GM23338 (cell line): ENCODE measurements around the gene ZNF644. TPM values are rescaled to one million over a fixed set of nuclear protein-coding genes. Genes with fewer than 3 reads are reported as not detected.

Source experiments
- ATAC-seq: fragments of 200-7000 bp; cut with Tn5 transposase; 3 replicates; pipeline ENCODE4 v1.9.1; 2020
- DNase-seq: peaks from one replicate; pipeline ENCODE4 v3.0.0-alpha.2; 2015; ENCODE audit warnings: low spot score
- H2AFZ ChIP-seq: fragments of 200-600 bp; sonication (generic); 2 replicates; pipeline ENCODE4 v1.8.0; 2016; ENCODE audit warnings: antibody characterized with exemption, mild to moderate bottlenecking, moderate library complexity
- H3F3A ChIP-seq: fragments of 200-600 bp; sonication (generic); replicated peaks from 2 replicates; pipeline ENCODE4 v1.8.0; 2017; ENCODE audit warnings: antibody characterized with exemption, mixed run types, low read depth
- H3K27ac ChIP-seq: fragments of 200-600 bp; sonication (generic); 2 replicates; pipeline ENCODE4 v1.6.1; 2016; ENCODE audit warnings: low read depth
- H3K27me3 ChIP-seq: fragments of 200-600 bp; sonication (generic); 2 replicates; pipeline ENCODE4 v1.8.0; 2016; ENCODE audit warnings: mild to moderate bottlenecking, mixed run types, moderate library complexity; ENCODE audit not compliant: insufficient read depth
- H3K36me3 ChIP-seq: fragments of 200-600 bp; sonication (generic); 2 replicates; pipeline ENCODE4 v1.8.0; 2016; ENCODE audit warnings: mild to moderate bottlenecking; ENCODE audit not compliant: insufficient read depth
- H3K4me1 ChIP-seq: fragments of 200-600 bp; sonication (generic); 2 replicates; pipeline ENCODE4 v1.8.0; 2016; ENCODE audit warnings: mild to moderate bottlenecking, moderate library complexity; ENCODE audit not compliant: insufficient read depth
- H3K4me2 ChIP-seq: fragments of 200-600 bp; sonication (generic); 2 replicates; pipeline ENCODE4 v1.7.1; 2017; ENCODE audit warnings: mixed run types
- H3K4me3 ChIP-seq: fragments of 200-600 bp; sonication (generic); 2 replicates; pipeline ENCODE4 v1.6.1; 2016; ENCODE audit warnings: mixed run types
- H3K79me2 ChIP-seq: fragments of 200-600 bp; sonication (generic); replicated peaks from 2 replicates; pipeline ENCODE4 v1.8.0; 2017; ENCODE audit warnings: mild to moderate bottlenecking; ENCODE audit not compliant: insufficient read depth
- H3K9me2 ChIP-seq: fragments of 200-600 bp; sonication (generic); 2 replicates; pipeline ENCODE4 v1.8.0; 2017; ENCODE audit not compliant: insufficient read depth
- H4K20me1 ChIP-seq: fragments of 200-600 bp; sonication (generic); replicated peaks from 2 replicates; pipeline ENCODE4 v1.8.0; 2017; ENCODE audit warnings: mild to moderate bottlenecking; ENCODE audit not compliant: insufficient read depth
- H3K27ac Mint-ChIP-seq: 2 replicates; pipeline ENCODE4 v1.8.0; 2020; ENCODE audit warnings: inconsistent platforms, mild to moderate bottlenecking, moderate library complexity, mixed read lengths
- H3K27me3 Mint-ChIP-seq: 3 replicates; pipeline ENCODE4 v1.8.0; 2022; ENCODE audit warnings: low read depth, mild to moderate bottlenecking, moderate library complexity, mixed read lengths, inconsistent platforms; ENCODE audit not compliant: insufficient read depth, poor library complexity
- H3K36me3 Mint-ChIP-seq: 3 replicates; pipeline ENCODE4 v1.8.0; 2021; ENCODE audit warnings: low read depth, mild to moderate bottlenecking, inconsistent platforms, moderate library complexity, mixed read lengths
- H3K4me1 Mint-ChIP-seq: 3 replicates; pipeline ENCODE4 v1.8.0; 2020; ENCODE audit warnings: mild to moderate bottlenecking, inconsistent platforms, mixed read lengths
- H3K4me3 Mint-ChIP-seq: 3 replicates; pipeline ENCODE4 v1.8.0; 2021; ENCODE audit warnings: moderate library complexity, mild to moderate bottlenecking, inconsistent platforms, mixed read lengths
- H3K9me3 Mint-ChIP-seq: 3 replicates; pipeline ENCODE4 v1.8.0; 2020; ENCODE audit warnings: moderate library complexity, mild to moderate bottlenecking, inconsistent platforms, mixed read lengths
- CTCF ChIP-seq, 2 experiments: fragments of 200-600 bp in 1 of 2; sonication (generic) in 1 of 2; conservative IDR thresholded peaks; 2 replicates each; pipeline versions ENCODE4 v1.5.1 to v1.6.1; 2016 to 2017; ENCODE audit warnings: antibody characterized with exemption in 2 of 2, low read depth in 2 of 2, mild to moderate bottlenecking in 2 of 2, moderate library complexity in 1 of 2
- EZH2 ChIP-seq: fragments of 200-600 bp; sonication (generic); IDR thresholded peaks from one replicate; pipeline ENCODE4 v1.8.0; 2017; ENCODE audit warnings: antibody characterized with exemption, mild to moderate bottlenecking, low read depth; ENCODE audit not compliant: unreplicated experiment
- EZH2phosphoT487 ChIP-seq: fragments of 200-600 bp; sonication (generic); IDR thresholded peaks from one replicate; pipeline ENCODE4 v1.8.1; 2018; ENCODE audit warnings: antibody characterized with exemption; ENCODE audit not compliant: unreplicated experiment
- JUNB ChIP-seq: IDR thresholded peaks from one replicate; pipeline ENCODE4 v1.6.1; 2016; ENCODE audit warnings: antibody characterized with exemption; ENCODE audit not compliant: unreplicated experiment
- NANOG ChIP-seq: IDR thresholded peaks from 2 replicates; pipeline ENCODE4 v1.6.1; 2016; ENCODE audit warnings: antibody characterized with exemption, borderline replicate concordance
- STAT1 ChIP-seq: IDR thresholded peaks from one replicate; pipeline ENCODE4 v1.6.1; 2016; ENCODE audit warnings: antibody characterized with exemption; ENCODE audit not compliant: unreplicated experiment
- ZNF114 ChIP-seq: fragments of 250-450 bp; sonication (Bioruptor Pico); IDR thresholded peaks from 2 replicates; pipeline ENCODE4 v1.5.0; 2020; ENCODE audit warnings: mild to moderate bottlenecking, moderate library complexity
- ZNF331 ChIP-seq: fragments of 250-450 bp; sonication (Bioruptor Pico); IDR thresholded peaks from 2 replicates; pipeline ENCODE4 v1.5.0; 2020; ENCODE audit warnings: low read depth, mild to moderate bottlenecking, moderate library complexity
- polyA plus RNA-seq: library from polyadenylated mRNA; unstranded; fragments of >200 nt; fragmentation: Nextera tagmentation; extraction: Ambion mirVana; gene quantifications from 2 replicates; pipeline ENCODE4 v1.2.1, GENCODE V29; 2016
- total RNA-seq: library from RNA; depleted of rRNA; stranded (reverse); fragments of >200 nt; shearing (Covaris generic); gene quantifications from 2 replicates; pipeline ENCODE4 v1.2.3, GENCODE V29; 2014
- TF ChIP-seq, protein P1 (sequence below): fragments of 250-450 bp; sonication (Bioruptor Pico); IDR thresholded peaks from 2 replicates; pipeline ENCODE4 v1.5.0; 2020; ENCODE audit warnings: mild to moderate bottlenecking, moderate library complexity
- TF ChIP-seq, protein P2 (sequence below): IDR thresholded peaks from one replicate; pipeline ENCODE4 v1.6.1; 2018; ENCODE audit warnings: antibody characterized with exemption; ENCODE audit not compliant: unreplicated experiment

The ZNF644 gene
- total and polyA plus RNA-seq, 2 experiments from 2014 or later: 101 to 103 TPM

- Histone ChIP-seq H3K27ac (no peak overlapping the region), H3K4me2 (no peak overlapping the region), H3K79me2 (peaks cover 99% of the 10 kb centered on the region), H3K27me3 (no peaks in the 10 kb centered on the region), H4K20me1 (peaks cover 59% of the 10 kb centered on the region), H3K4me3 (no peak overlapping the region), H3F3A (no peaks in the 10 kb centered on the region), H3K36me3 (no peaks in the 10 kb centered on the region; the same call in 1 of the 2 replicates), H3K9me2 (no peaks in the 10 kb centered on the region), H2AFZ (no peak overlapping the region), H3K4me1 (peaks cover 17% of the 10 kb centered on the region)
- peaks cover 12% of the 10 kb centered on the region for H3K4me1 Mint-ChIP-seq
- DNase-seq (no peak), ATAC-seq (no peak)
- no peaks in the 10 kb centered on the region for H3K9me3 Mint-ChIP-seq
- H3K4me3 Mint-ChIP-seq: no peak overlapping the region
- TF ChIP-seq ZNF331: no peak
- TF ChIP-seq STAT1: no peak
- no peak for TF ChIP-seq ZNF114 (CRISPR knock-in tag)
- TF ChIP-seq, protein P1, sequence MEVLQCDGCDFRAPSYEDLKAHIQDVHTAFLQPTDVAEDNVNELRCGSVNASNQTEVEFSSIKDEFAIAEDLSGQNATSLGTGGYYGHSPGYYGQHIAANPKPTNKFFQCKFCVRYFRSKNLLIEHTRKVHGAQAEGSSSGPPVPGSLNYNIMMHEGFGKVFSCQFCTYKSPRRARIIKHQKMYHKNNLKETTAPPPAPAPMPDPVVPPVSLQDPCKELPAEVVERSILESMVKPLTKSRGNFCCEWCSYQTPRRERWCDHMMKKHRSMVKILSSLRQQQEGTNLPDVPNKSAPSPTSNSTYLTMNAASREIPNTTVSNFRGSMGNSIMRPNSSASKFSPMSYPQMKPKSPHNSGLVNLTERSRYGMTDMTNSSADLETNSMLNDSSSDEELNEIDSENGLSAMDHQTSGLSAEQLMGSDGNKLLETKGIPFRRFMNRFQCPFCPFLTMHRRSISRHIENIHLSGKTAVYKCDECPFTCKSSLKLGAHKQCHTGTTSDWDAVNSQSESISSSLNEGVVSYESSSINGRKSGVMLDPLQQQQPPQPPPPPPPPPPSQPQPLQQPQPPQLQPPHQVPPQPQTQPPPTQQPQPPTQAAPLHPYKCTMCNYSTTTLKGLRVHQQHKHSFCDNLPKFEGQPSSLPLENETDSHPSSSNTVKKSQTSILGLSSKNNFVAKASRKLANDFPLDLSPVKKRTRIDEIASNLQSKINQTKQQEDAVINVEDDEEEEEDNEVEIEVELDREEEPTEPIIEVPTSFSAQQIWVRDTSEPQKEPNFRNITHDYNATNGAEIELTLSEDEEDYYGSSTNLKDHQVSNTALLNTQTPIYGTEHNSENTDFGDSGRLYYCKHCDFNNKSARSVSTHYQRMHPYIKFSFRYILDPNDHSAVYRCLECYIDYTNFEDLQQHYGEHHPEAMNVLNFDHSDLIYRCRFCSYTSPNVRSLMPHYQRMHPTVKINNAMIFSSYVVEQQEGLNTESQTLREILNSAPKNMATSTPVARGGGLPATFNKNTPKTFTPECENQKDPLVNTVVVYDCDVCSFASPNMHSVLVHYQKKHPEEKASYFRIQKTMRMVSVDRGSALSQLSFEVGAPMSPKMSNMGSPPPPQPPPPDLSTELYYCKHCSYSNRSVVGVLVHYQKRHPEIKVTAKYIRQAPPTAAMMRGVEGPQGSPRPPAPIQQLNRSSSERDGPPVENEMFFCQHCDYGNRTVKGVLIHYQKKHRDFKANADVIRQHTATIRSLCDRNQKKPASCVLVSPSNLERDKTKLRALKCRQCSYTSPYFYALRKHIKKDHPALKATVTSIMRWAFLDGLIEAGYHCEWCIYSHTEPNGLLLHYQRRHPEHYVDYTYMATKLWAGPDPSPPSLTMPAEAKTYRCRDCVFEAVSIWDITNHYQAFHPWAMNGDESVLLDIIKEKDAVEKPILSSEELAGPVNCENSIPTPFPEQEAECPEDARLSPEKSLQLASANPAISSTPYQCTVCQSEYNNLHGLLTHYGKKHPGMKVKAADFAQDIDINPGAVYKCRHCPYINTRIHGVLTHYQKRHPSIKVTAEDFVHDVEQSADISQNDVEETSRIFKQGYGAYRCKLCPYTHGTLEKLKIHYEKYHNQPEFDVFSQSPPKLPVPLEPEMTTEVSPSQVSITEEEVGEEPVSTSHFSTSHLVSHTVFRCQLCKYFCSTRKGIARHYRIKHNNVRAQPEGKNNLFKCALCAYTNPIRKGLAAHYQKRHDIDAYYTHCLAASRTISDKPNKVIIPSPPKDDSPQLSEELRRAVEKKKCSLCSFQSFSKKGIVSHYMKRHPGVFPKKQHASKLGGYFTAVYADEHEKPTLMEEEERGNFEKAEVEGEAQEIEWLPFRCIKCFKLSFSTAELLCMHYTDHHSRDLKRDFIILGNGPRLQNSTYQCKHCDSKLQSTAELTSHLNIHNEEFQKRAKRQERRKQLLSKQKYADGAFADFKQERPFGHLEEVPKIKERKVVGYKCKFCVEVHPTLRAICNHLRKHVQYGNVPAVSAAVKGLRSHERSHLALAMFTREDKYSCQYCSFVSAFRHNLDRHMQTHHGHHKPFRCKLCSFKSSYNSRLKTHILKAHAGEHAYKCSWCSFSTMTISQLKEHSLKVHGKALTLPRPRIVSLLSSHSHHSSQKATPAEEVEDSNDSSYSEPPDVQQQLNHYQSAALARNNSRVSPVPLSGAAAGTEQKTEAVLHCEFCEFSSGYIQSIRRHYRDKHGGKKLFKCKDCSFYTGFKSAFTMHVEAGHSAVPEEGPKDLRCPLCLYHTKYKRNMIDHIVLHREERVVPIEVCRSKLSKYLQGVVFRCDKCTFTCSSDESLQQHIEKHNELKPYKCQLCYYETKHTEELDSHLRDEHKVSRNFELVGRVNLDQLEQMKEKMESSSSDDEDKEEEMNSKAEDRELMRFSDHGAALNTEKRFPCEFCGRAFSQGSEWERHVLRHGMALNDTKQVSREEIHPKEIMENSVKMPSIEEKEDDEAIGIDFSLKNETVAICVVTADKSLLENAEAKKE (CRISPR knock-in tag): no peak
- TF ChIP-seq JUNB: no peak
- no peak for TF ChIP-seq EZH2phosphoT487
- TF ChIP-seq CTCF (conservative IDR thresholded peaks at IDR 0.05; ENCODE audit: low read depth in 2 of 2): no peak
- TF ChIP-seq, protein P2, sequence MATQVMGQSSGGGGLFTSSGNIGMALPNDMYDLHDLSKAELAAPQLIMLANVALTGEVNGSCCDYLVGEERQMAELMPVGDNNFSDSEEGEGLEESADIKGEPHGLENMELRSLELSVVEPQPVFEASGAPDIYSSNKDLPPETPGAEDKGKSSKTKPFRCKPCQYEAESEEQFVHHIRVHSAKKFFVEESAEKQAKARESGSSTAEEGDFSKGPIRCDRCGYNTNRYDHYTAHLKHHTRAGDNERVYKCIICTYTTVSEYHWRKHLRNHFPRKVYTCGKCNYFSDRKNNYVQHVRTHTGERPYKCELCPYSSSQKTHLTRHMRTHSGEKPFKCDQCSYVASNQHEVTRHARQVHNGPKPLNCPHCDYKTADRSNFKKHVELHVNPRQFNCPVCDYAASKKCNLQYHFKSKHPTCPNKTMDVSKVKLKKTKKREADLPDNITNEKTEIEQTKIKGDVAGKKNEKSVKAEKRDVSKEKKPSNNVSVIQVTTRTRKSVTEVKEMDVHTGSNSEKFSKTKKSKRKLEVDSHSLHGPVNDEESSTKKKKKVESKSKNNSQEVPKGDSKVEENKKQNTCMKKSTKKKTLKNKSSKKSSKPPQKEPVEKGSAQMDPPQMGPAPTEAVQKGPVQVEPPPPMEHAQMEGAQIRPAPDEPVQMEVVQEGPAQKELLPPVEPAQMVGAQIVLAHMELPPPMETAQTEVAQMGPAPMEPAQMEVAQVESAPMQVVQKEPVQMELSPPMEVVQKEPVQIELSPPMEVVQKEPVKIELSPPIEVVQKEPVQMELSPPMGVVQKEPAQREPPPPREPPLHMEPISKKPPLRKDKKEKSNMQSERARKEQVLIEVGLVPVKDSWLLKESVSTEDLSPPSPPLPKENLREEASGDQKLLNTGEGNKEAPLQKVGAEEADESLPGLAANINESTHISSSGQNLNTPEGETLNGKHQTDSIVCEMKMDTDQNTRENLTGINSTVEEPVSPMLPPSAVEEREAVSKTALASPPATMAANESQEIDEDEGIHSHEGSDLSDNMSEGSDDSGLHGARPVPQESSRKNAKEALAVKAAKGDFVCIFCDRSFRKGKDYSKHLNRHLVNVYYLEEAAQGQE: no peak
- no peak for TF ChIP-seq NANOG
- no peak for TF ChIP-seq EZH2
- no peaks in the 10 kb centered on the region; the same call in 2 of the 3 replicates for H3K36me3 Mint-ChIP-seq
- H3K27me3 Mint-ChIP-seq: peaks cover 5% of the 10 kb centered on the region
- no peak overlapping the region for H3K27ac Mint-ChIP-seq
These were observed 75.2 kb downstream of the ZNF644 start for GRCh38 chr1:90946630-90947029.
